ENCODE measurements around the gene COL20A1. TPM values are rescaled to one million over a fixed set of nuclear protein-coding genes. Genes with fewer than 3 reads are reported as not detected.

COL20A1 gene
- total and polyA plus RNA-seq, 8 donors: 0.53 to 2.4 TPM; not detected in 6

- peak in 5 of 7 experiments; percentile 58 to 84 (median 77) for TF ChIP-seq CTCF (IDR thresholded peaks at IDR 0.05)
- no peak for TF ChIP-seq POLR2AphosphoS5 (IDR thresholded peaks at IDR 0.05)
- Histone ChIP-seq H3K4me3 (no peak overlapping the region), H3K4me1 (peaks cover 0 to 7% (median 3%) of the 10 kb centered on the region in 4 donors), H3K27me3 (peaks cover 2 to 95% (median 56%) of the 10 kb centered on the region in 3 donors), H3K27ac (no peak overlapping the region), H3K36me3 (no peaks in the 10 kb centered on the region), H3K9me3 (no peaks in the 10 kb centered on the region)
- DNase-seq: peak; percentile 36 to 85
- intact Hi-C loops (cut with DNase I; ENCODE audit: low total_unique reads): loop anchor here (5.0 kb wide), 1 partner anchor 73 kb away; no protein-coding TSS in a partner anchor
- 18 to 48% (median 34%) methylated on average over 11 to 35 of the region's 35 CpGs for WGBS, 5 donors
Observed at GRCh38 chr20:63309261-63310071, 16.5 kb downstream of the COL20A1 start.

GRCh38 chr20:63310265-63310991, 17.4 kb downstream of the COL20A1 start:
- peaks cover 2 to 95% (median 53%) of the 10 kb centered on the region in 3 donors for H3K27me3 ChIP-seq
- H3K9me3 ChIP-seq: no peaks in the 10 kb centered on the region
- peaks cover 0 to 7% (median 3%) of the 10 kb centered on the region in 4 donors for H3K4me1 ChIP-seq
- no peak for TF ChIP-seq EP300 (IDR thresholded peaks at IDR 0.05)
- intact Hi-C loops (cut with DNase I; ENCODE audit: low total_unique reads): no loop called here
- H3K4me3 ChIP-seq: no peak overlapping the region
- H3K27ac ChIP-seq: no peak overlapping the region
- 55 to 100% (median 66%) methylated on average over 1 to 20 of the region's 20 CpGs for WGBS, 5 donors
- H3K36me3 ChIP-seq: no peaks in the 10 kb centered on the region
- no peak for DNase-seq

GRCh38 chr20:63311186-63311832, 18.3 kb downstream of the COL20A1 start:
- H3K9me3 ChIP-seq: no peaks in the 10 kb centered on the region
- TF ChIP-seq EP300 (IDR thresholded peaks at IDR 0.05): no peak
- TF ChIP-seq POLR2A (IDR thresholded peaks at IDR 0.05): no peak
- TF ChIP-seq CTCF (IDR thresholded peaks at IDR 0.05): no peak
- TF ChIP-seq POLR2AphosphoS5 (IDR thresholded peaks at IDR 0.05): no peak
- peaks cover 2 to 95% (median 47%) of the 10 kb centered on the region in 3 donors for H3K27me3 ChIP-seq
- H3K27ac ChIP-seq: no peak overlapping the region
- no peak for DNase-seq
- 80 to 84% (median 83%) methylated on average over 11 to 29 of the region's 29 CpGs for WGBS, 5 donors
- peaks cover 0 to 7% (median 3%) of the 10 kb centered on the region in 4 donors for H3K4me1 ChIP-seq
- intact Hi-C loops (cut with DNase I; ENCODE audit: low total_unique reads): no loop called here
- no peaks in the 10 kb centered on the region for H3K36me3 ChIP-seq
- H3K4me3 ChIP-seq: no peak overlapping the region

GRCh38 chr20:63311833-63312243, 18.9 kb downstream of the COL20A1 start:
- H3K36me3 ChIP-seq: no peaks in the 10 kb centered on the region
- 54 to 69% (median 64%) methylated on average over 14 to 18 of the region's 18 CpGs for WGBS, 5 donors
- peaks cover 2 to 95% (median 41%) of the 10 kb centered on the region in 3 donors for H3K27me3 ChIP-seq
- no peak overlapping the region for H3K4me3 ChIP-seq
- TF ChIP-seq CTCF (IDR thresholded peaks at IDR 0.05) (no peak), EP300 (IDR thresholded peaks at IDR 0.05) (no peak), POLR2A (IDR thresholded peaks at IDR 0.05) (no peak), POLR2AphosphoS5 (IDR thresholded peaks at IDR 0.05) (no peak)
- no peaks in the 10 kb centered on the region for H3K9me3 ChIP-seq
- no peak overlapping the region for H3K27ac ChIP-seq
- peaks cover 0 to 7% (median 3%) of the 10 kb centered on the region in 4 donors for H3K4me1 ChIP-seq
- DNase-seq: no peak
- intact Hi-C loops (cut with DNase I; ENCODE audit: low total_unique reads): no loop called here

All from stomach (tissue), 9 donors.